Kidney (tissue), 14 donors: ENCODE data around the gene MRNIP. TPM values are rescaled to one million over a fixed set of nuclear protein-coding genes. Genes with fewer than 3 reads are reported as not detected.

Experiments
- DNase-seq, 5 donors: peaks; one replicate each; pipeline ENCODE4 v3.0.0-alpha.2; 2013 to 2020
- FAIRE-seq: peaks from 2 replicates; lab custom pipeline; 2012; peaks lifted over from hg19 to GRCh38; lab: Jason Lieb, UNC
- H3K27ac ChIP-seq, 2 donors: one replicate each; pipeline ENCODE4 v1.7.0; 2013; ENCODE audit warnings: low read depth in 2 of 2, low read length in 2 of 2, inconsistent platforms in 1 of 2
- H3K27me3 ChIP-seq: one replicate; pipeline ENCODE4 v1.7.1; 2013; ENCODE audit warnings: low read length, inconsistent platforms; ENCODE audit not compliant: control insufficient read depth, insufficient read depth
- H3K36me3 ChIP-seq, 3 donors: one replicate each; pipeline versions ENCODE4 v1.7.0 to v1.7.1; 2013; ENCODE audit warnings: low read length in 3 of 3, control low read depth in 1 of 3, inconsistent platforms in 1 of 3; ENCODE audit not compliant: insufficient read depth in 3 of 3, control insufficient read depth in 2 of 3
- H3K4me1 ChIP-seq, 3 donors: one replicate each; pipeline versions ENCODE4 v1.7.0 to v1.7.1; 2013; ENCODE audit warnings: low read length in 3 of 3, inconsistent platforms in 1 of 3, low read depth in 1 of 3; ENCODE audit not compliant: control insufficient read depth in 2 of 3, insufficient read depth in 2 of 3
- H3K4me3 ChIP-seq, 3 donors: one replicate each; pipeline versions ENCODE4 v1.7.0 to v1.8.1; 2013; ENCODE audit warnings: low read length in 3 of 3, control low read depth in 1 of 3, inconsistent platforms in 1 of 3
- H3K9ac ChIP-seq, 3 donors: one replicate each; pipeline versions ENCODE4 v1.7.0 to v1.7.1; 2013; ENCODE audit warnings: low read length in 3 of 3, control low read depth in 1 of 3, inconsistent platforms in 1 of 3
- H3K9me3 ChIP-seq, 3 donors: one replicate each; pipeline versions ENCODE4 v1.7.0 to v1.7.1; 2013; ENCODE audit warnings: low read length in 3 of 3, control low read depth in 1 of 3, inconsistent platforms in 1 of 3; ENCODE audit not compliant: control insufficient read depth in 2 of 3, insufficient read depth in 1 of 3
- CTCF ChIP-seq: IDR thresholded peaks from 3 replicates; pipeline ENCODE4 v1.5.1; 2012; ENCODE audit warnings: mild to moderate bottlenecking, moderate library complexity, borderline replicate concordance; ENCODE audit not compliant: insufficient read depth; ENCODE audit errors: extremely low read depth
- intact Hi-C: fragments of 100-400 bp; cut with DNase I; formaldehyde crosslinking; loops from one replicate; pipeline ENCODE4 v1.11.1; 2022
- polyA plus RNA-seq: library from polyadenylated mRNA; stranded (reverse); fragments of 350-450 nt; fragmentation: Illumina TruSeq; extraction: RNeasy Lipid Tissue Mini Kit (QIAGEN cat#74804); gene quantifications from one replicate; pipeline ENCODE4 v1.2.3, GENCODE V29; 2014; ENCODE audit warnings: low read depth, low replicate concordance; ENCODE audit not compliant: insufficient read depth
- total RNA-seq: library from RNA; stranded (reverse); fragmentation: NEBNext Ultra II Directional; extraction: Animal tissue kit (Norgen Biotek cat#: 25700); gene quantifications from one replicate; pipeline ENCODE4 v1.2.1, GENCODE V29; 2021
- donor health status: control.
- donor health status: control.
- donor health status: control.
- donor health status: control.
- donor health status: control.
- donor health status: DM: yes; HTN: yes; CAD: no.
- donor health status: Normal renal cell carcinoma (clear cell type).

Gene MRNIP
- total and polyA plus RNA-seq, 2 donors from 2014 or later = 25.3 to 36.6 TPM

GRCh38 chr5:179870403-179870903, 11.8 kb upstream of the MRNIP start:
- Histone ChIP-seq H3K4me3 (no peak overlapping the region), H3K9ac (no peak overlapping the region), H3K9me3 (no peaks in the 10 kb centered on the region), H3K27ac (no peak overlapping the region), H3K4me1 (peaks cover 0 to 2% (median 0%) of the 10 kb centered on the region in 3 donors), H3K27me3 (no peaks in the 10 kb centered on the region), H3K36me3 (peaks cover 2 to 17% (median 16%) of the 10 kb centered on the region in 3 donors)
- FAIRE-seq (no peak), DNase-seq (peak in 4 of 5 donors; percentile 56 to 73 (median 66))
- intact Hi-C loops = no loop called here
- TF ChIP-seq CTCF = peak; percentile 14

GRCh38 chr5:179869641-179870402, 11.2 kb upstream of the MRNIP start:
- H3K9me3 ChIP-seq = no peaks in the 10 kb centered on the region
- no peaks in the 10 kb centered on the region for H3K27me3 ChIP-seq
- DNase-seq (peak in 2 of 5 donors; percentile 38 to 74), FAIRE-seq (no peak)
- H3K36me3 ChIP-seq = peaks cover 2 to 16% (median 14%) of the 10 kb centered on the region in 3 donors
- intact Hi-C loops = no loop called here
- no peak for TF ChIP-seq CTCF
- no peak overlapping the region for H3K4me3 ChIP-seq
- peaks cover 0 to 2% (median 0%) of the 10 kb centered on the region in 3 donors for H3K4me1 ChIP-seq
- H3K27ac ChIP-seq = no peak overlapping the region
- H3K9ac ChIP-seq = no peak overlapping the region

DNA sequence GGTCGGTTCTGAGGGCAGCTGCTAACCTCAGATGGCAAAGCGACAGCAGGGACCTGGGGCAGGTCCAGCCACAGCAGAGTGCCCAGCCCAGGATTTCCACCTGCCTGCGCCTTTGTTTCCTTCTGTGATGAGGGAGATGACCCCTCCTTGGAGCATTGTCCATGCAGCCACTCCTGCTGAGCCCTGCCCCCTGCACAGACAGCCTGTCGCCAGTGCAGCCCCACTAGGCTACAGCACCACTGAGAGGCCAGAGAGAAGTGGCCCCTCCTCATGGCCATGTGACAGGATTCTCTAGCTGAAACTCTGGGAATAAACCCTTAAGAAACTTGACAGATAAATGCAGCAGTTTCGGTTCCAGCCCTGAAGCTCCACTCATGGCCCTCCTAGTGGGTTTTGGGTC, 10.5 kb upstream of the MRNIP start:
- H3K9me3 ChIP-seq = no peaks in the 10 kb centered on the region
- no peaks in the 10 kb centered on the region for H3K27me3 ChIP-seq
- no peak overlapping the region for H3K27ac ChIP-seq
- no peak overlapping the region for H3K4me3 ChIP-seq
- FAIRE-seq (no peak), DNase-seq (peak in 1 of 5 donors; percentile 53)
- intact Hi-C loops = no loop called here
- TF ChIP-seq CTCF = no peak
- peaks cover 0 to 2% (median 0%) of the 10 kb centered on the region in 3 donors for H3K4me1 ChIP-seq
- peaks cover 2 to 16% (median 11%) of the 10 kb centered on the region in 3 donors for H3K36me3 ChIP-seq
- no peak overlapping the region for H3K9ac ChIP-seq
